Iris pigment epithelial cell (primary cell): ENCODE data around the gene UNC119.

Experiments
- DNase-seq: peaks from one replicate; pipeline ENCODE4 v3.0.0-alpha.2; 2011; ENCODE audit warnings: low read depth

UNC119 gene

GRCh38 chr17:28573040-28573380 is 20.6 kb upstream of the UNC119 start:
- no peak for DNase-seq

GRCh38 chr17:28572259-28573039 is 20.0 kb upstream of the UNC119 start:
- DNase-seq: no peak

- DNase-seq: peak; percentile 93
Observed at GRCh38 chr17:28571361-28572122, 19.1 kb upstream of the UNC119 start, which contains the start of gene PIGS. TSS of gene PIGS (minus strand) at chr17:28571524. CDS start at chr17:28571496, 28 bp downstream.

GRCh38 chr17:28570716-28571360 is 18.4 kb upstream of the UNC119 start:
- no peak for DNase-seq

- no peak for DNase-seq
Observed at GRCh38 chr17:28569446-28569845, 17.0 kb upstream of the UNC119 start.

GRCh38 chr17:28567604-28568003 is 15.2 kb upstream of the UNC119 start:
- no peak for DNase-seq

- DNase-seq: peak; percentile 72
Observed at GRCh38 chr17:28563475-28563874, 11.1 kb upstream of the UNC119 start.

GRCh38 chr17:28555022-28555421 is 2.6 kb upstream of the UNC119 start:
- no peak for DNase-seq

- DNase-seq: no peak
Observed at GRCh38 chr17:28554565-28554964, 2.1 kb upstream of the UNC119 start.

GRCh38 chr17:28553000-28553505 is 629 bp upstream of the UNC119 start:
- no peak for DNase-seq

GRCh38 chr17:28551421-28552175 is 826 bp downstream of the UNC119 start:
- no peak for DNase-seq

GRCh38 chr17:28550858-28551257 is 1.6 kb downstream of the UNC119 start:
- no peak for DNase-seq

- DNase-seq: no peak
Observed at GRCh38 chr17:28549236-28550132, 2.9 kb downstream of the UNC119 start.

- no peak for DNase-seq
Observed at GRCh38 chr17:28548417-28549130, 3.9 kb downstream of the UNC119 start.

- peak; percentile 54 for DNase-seq
Observed at GRCh38 chr17:28547623-28548416, 4.6 kb downstream of the UNC119 start.

GRCh38 chr17:28547096-28547622 is 5.3 kb downstream of the UNC119 start:
- no peak for DNase-seq

- no peak for DNase-seq
Observed at GRCh38 chr17:28545787-28546415, 6.5 kb downstream of the UNC119 start.

- DNase-seq: no peak
Observed at GRCh38 chr17:28545141-28545503, 7.3 kb downstream of the UNC119 start.
